HG03135 (cell line): ENCODE data around the gene BABAM2.
"Not testable (repeated sequence)": the region's sequence is repeated elsewhere in the genome, so short reads cannot be mapped to it uniquely, and the experiment has no call there.

Experiments
- ATAC-seq: cut with Tn5 transposase; IDR thresholded peaks from one replicate; pipeline ENCODE4 v1.9.1; 2021; ENCODE audit warnings: mild to moderate bottlenecking, moderate library complexity; ENCODE audit not compliant: unreplicated experiment

BABAM2 gene

GRCh38 chr2:27972311-27972710 lies 81.8 kb downstream of the BABAM2 start:
- ATAC-seq, result no peak

GRCh38 chr2:27973592-27973991 lies 83.1 kb downstream of the BABAM2 start:
- ATAC-seq, result no peak

- ATAC-seq, result no peak
These were observed 85.8 kb downstream of the BABAM2 start for GRCh38 chr2:27976308-27976707.

GRCh38 chr2:27977731-27978312 lies 87.3 kb downstream of the BABAM2 start:
- no peak for ATAC-seq

GRCh38 chr2:27978761-27979160 lies 88.2 kb downstream of the BABAM2 start:
- ATAC-seq, result not testable (repeated sequence)

GRCh38 chr2:27980242-27980641 lies 89.7 kb downstream of the BABAM2 start:
- no peak for ATAC-seq

- ATAC-seq, result no peak
These were observed 93.6 kb downstream of the BABAM2 start for GRCh38 chr2:27984153-27984552.

- ATAC-seq, result no peak
These were observed 97.8 kb downstream of the BABAM2 start for GRCh38 chr2:27988306-27988705.

GRCh38 chr2:27988718-27989117 lies 98.2 kb downstream of the BABAM2 start:
- ATAC-seq, result no peak

GRCh38 chr2:27989149-27989548 lies 98.6 kb downstream of the BABAM2 start:
- ATAC-seq, result no peak

GRCh38 chr2:27990030-27990590 lies 99.6 kb downstream of the BABAM2 start:
- no peak for ATAC-seq

GRCh38 chr2:27991146-27991545 lies 100.6 kb downstream of the BABAM2 start:
- no peak for ATAC-seq

- ATAC-seq, result no peak
These were observed 102.4 kb downstream of the BABAM2 start for GRCh38 chr2:27992787-27993401.

GRCh38 chr2:27993402-27993787 lies 102.9 kb downstream of the BABAM2 start:
- no peak for ATAC-seq

- no peak for ATAC-seq
These were observed 103.6 kb downstream of the BABAM2 start for GRCh38 chr2:27993950-27994728.

GRCh38 chr2:27996156-27996922 lies 105.8 kb downstream of the BABAM2 start:
- ATAC-seq, result no peak

GRCh38 chr2:28000287-28000686 lies 109.8 kb downstream of the BABAM2 start:
- no peak for ATAC-seq

- ATAC-seq, result no peak
These were observed 111.7 kb downstream of the BABAM2 start for GRCh38 chr2:28002181-28002580.

GRCh38 chr2:28004086-28004485 lies 113.6 kb downstream of the BABAM2 start:
- ATAC-seq, result no peak

GRCh38 chr2:28009732-28010131 lies 119.2 kb downstream of the BABAM2 start:
- ATAC-seq, result no peak

GRCh38 chr2:28011322-28011737 lies 120.8 kb downstream of the BABAM2 start:
- ATAC-seq, result no peak
